Activated CD8-positive, alpha-beta memory T cell treated with anti-CD3 and anti-CD28 coated beads for 24 hours (primary cell): ENCODE results near the gene RNF214.
"Not testable (repeated sequence)": the region's sequence is repeated elsewhere in the genome, so short reads cannot be mapped to it uniquely, and the experiment has no call there.

Experiments used
- DNase-seq: peaks from one replicate; pipeline ENCODE4 v3.0.0-alpha.2; 2020

RNF214 gene

DNA sequence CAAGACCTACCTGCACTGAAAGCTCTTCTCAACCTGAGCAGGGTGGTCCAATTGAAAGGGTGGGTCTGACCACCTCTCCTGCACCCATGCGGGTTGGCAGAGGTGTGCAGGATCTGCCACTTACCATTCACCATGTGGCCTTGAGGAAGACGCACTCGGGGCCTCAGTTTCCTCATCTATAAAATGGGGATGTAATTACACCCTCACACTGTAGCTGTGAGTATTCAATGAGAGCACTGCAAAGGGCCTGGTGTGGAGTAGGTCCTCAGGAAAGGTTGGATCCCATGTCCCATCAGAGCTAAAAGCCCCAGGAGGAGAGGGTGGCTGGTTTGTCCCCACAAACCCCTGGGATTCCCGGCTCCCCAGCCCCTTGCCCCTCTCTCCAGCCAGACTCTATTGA lies 33.9 kb upstream of the RNF214 start:
- no peak for DNase-seq

DNA sequence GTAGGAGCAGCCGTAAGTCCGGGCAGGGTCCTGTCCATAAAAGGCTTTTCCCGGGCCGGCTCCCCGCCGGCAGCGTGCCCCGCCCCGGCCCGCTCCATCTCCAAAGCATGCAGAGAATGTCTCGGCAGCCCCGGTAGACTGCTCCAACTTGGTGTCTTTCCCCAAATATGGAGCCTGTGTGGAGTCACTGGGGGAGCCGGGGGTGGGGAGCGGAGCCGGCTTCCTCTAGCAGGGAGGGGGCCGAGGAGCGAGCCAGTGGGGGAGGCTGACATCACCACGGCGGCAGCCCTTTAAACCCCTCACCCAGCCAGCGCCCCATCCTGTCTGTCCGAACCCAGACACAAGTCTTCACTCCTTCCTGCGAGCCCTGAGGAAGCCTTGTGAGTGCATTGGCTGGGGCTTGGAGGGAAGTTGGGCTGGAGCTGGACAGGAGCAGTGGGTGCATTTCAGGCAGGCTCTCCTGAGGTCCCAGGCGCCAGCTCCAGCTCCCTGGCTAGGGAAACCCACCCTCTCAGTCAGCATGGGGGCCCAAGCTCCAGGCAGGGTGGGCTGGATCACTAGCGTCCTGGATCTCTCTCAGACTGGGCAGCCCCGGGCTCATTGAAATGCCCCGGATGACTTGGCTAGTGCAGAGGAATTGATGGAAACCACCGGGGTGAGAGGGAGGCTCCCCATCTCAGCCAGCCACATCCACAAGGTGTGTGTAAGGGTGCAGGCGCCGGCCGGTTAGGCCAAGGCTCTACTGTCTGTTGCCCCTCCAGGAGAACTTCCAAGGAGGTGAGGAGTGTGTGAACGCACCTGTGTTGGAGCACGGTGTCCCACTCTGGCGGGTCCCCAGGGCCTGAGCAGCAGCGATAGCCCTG lies 33.2 kb upstream of the RNF214 start, which contains the start of gene TAGLN:
TAGLN (plus strand) TSS at position 318 of the 863 bp plus-strand sequence. CDS start 3,644 bp downstream, outside the sequence.
- DNase-seq = no peak

DNA sequence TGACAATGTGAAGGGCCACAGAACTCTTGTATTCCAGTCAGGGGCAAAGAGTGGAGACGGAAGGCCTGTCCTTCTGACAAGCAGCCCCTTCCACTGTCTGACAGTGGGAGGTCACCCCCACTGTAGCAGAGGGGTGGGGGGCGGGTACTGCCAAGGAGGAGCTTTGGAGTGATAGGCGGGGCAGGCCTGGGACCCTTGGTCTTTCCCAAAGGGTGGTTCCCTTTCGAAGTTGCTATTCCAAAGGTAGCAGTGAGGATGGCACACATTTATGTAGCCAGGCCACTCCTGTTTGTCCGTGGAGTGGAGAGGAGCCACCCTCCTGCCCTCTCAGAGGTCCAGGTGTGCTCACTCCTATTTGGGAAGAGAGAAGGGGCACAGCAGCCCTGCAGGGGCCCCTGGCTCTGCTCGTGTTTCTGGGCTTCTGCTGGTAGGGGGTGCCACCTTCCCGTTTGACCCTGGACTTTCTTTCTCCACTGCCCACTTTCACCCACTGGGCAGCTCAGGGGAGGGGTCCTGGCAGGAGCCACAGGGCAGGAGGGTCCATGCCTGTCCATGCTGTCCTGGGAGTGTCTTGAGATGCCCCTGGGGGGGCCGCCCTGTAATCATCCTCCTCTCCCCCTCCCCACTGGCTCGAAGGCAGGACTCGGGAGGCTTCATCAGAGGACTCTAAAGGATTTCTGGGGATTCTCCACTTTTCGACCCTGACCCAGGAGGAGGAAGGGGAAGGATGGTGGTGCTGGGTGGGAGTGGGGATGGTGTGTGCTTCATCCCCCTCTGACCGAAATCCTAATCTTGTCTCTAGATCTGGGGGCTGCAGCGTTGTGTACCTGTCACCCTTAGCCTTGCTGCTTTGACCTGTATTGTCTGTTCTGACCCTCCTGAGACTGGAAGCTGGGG lies 32.3 kb upstream of the RNF214 start:
- DNase-seq = no peak

- no peak for DNase-seq
These were observed 31.4 kb upstream of the RNF214 start for GRCh38 chr11:117200813-117201657.

- DNase-seq = no peak
These were observed 30.7 kb upstream of the RNF214 start for GRCh38 chr11:117201658-117202305.

DNA sequence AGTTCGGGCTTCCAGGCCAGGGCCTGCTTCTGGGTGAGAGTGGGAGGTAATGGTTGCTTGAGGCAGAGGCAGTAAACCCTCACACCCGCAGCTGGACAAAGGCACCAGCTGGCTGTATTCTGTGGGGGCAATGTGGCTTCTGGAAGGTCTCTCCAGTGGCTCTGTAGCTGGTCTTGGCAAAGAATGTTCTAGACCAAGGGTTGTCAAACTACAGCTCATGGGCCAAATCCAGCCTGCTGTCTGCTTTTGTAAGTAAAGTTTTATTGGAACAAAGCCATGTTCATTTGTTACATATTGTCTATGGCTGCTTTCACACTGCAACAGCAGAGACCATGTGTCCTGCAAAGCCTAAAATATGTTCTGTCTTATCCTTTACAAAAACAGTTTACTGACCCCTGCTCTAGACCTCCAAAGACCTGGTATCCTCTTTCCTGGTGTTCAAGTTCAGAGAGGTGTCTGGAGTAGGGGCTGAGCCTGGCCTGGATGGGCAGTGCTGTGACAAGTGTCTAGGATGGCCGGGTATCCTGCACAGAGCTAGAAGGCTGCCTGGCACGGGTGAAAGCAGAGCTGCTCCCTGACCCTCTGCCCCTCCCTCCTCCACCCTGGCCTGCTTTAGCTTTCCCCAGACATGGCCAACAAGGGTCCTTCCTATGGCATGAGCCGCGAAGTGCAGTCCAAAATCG lies 29.9 kb upstream of the RNF214 start:
- DNase-seq = no peak

DNA sequence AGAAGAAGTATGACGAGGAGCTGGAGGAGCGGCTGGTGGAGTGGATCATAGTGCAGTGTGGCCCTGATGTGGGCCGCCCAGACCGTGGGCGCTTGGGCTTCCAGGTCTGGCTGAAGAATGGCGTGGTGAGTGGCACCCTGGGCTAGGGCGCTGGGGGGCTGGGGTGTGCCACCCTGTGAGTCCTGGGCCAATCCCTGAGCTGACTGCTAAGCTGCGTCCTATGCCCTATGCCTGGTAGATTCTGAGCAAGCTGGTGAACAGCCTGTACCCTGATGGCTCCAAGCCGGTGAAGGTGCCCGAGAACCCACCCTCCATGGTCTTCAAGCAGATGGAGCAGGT lies 29.4 kb upstream of the RNF214 start:
- DNase-seq = no peak

GRCh38 chr11:117204283-117205080 lies 28.0 kb upstream of the RNF214 start:
- no peak for DNase-seq

DNA sequence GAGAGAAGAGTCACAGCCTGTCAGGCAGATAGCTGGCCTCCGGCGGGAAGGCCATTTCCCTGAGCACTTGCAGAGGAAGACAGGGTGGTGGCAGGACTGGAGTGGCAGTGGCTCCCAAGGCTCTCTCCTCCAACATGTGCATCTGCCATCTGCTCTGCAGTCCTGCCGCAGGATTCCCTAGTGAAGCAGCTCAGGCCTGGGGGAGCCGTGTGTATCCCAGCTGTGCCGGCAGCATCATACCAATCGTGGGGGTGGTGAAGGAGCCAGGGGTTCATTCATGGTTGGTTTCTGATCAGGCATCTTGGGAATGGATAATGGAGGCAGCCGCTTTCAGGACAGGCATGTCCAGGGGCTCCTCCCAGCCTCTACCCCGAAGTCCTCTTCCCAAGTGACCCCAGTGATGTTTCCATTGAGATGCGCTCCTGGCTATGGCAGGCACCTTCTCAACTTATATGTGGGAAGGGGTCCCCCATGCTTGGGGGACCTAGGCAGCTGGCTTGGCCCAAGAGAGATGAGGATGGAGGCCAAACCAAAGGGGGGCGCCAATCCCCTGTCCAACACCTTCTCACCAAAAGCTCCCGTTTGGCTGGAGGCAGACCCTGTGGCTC lies 27.2 kb upstream of the RNF214 start:
- no peak for DNase-seq

- DNase-seq = not testable (repeated sequence)
These were observed 26.4 kb upstream of the RNF214 start for GRCh38 chr11:117206111-117206510.

DNA sequence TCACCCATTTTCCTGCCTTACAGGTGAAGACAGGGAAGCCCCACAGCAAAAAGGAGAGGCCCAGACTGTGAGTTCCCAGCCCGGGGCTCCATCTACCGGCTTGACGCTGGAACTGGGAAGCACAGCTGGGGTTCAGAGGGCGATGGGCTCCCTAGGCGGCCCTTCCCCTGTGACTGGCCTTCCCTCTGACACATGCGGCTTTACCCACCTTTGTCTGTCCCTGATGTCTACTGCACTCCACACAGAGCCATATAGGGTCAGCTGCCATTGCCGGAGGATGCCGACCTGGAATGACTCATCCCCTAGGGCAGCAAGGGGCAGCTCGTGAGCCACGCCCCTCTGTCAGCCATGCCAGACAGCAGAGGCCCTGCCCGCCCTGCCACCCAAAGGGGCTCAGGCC lies 25.6 kb upstream of the RNF214 start:
- DNase-seq = not testable (repeated sequence)

DNA sequence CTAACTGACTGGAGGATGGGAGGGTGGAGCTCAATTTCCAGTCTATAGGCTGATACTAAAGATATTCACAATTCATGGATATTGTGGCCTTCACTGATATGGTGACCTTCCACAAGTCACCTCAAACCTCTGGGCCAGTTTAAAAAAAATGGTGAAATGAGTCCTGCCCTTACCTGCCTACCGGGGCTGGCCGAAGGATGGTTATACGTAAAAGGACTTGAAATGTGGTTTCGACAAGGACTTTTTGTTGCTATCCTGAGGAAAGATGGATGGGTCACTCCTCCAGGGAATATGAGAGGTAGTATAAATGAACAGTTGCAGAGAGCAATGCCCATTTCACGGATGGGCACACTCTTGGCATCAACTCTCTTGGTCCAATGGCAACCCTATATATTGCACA lies 25.0 kb upstream of the RNF214 start:
- DNase-seq = not testable (repeated sequence)

DNA sequence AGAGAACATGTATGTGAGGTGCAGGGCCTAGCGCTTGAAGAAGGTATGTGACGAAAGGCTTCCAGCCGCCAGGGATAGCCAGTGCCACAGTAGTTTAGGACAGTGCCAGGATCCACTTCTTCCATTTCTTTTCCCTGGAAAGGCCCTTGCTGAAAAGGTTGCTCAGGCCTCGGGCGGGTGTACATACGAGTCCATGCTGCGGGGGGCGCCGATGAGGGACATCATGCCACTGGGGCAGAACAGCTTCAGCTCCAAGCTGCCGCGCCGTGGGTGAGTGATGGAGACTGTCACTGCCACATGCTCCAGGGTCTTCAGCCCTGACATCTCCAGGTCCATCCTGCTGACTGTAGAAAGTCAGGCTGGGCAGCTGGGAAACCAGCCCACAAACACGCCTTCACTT lies 23.8 kb upstream of the RNF214 start:
- DNase-seq = not testable (repeated sequence)

DNA sequence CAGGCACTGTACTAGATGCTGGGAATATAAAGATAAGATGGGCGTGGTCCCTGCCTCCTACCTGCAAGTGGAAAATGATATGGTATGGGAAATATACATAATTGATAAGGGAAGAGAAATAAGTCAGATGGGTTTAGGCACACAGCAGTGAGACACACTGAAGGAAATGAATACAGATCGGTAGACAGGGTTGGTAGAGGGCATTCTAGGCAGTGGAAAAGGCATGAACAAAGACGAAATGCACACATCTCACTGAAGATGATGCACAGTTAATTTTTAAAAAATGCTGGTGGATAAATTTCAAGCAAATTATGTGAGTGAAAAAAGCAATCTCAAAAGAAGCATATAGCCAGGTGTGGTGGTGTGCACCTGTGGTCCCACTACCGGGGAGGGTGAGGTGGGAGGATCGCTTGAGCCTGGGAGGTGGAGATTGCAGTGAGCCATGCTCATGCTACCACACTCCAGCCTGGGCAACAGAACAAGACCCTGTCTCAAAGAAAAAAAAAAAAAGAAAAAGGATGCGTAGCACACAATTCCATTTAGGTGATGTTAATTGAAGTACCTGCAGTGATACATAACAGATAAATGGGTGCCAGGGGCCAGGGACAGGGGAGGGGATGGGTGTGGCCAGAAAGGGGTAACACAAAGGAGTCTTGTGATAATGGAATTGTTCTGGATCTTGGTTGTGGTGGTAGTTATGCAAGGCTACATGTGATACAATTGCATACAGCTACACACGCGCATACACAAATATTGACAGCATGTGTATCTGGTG lies 22.9 kb upstream of the RNF214 start:
- not testable (repeated sequence) for DNase-seq

DNA sequence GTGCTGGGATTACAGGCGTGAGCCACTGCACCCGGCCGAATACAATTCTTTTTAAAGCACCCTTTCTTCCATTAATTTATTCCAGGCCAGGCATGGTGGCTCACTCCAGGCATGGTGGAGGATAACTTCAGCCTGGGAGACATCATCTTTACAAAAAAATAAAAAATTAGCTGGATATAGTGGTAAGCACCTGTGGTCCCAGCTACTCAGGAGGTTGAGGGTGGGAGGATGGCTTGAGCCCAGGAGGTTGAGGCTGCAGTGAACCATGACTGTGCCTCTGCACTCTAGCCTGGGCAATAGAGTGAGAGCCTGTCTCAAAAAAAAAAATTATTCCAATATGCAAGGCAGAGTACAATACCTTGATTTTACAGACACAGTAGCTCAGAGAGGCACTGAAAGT lies 21.9 kb upstream of the RNF214 start:
- DNase-seq = no peak

DNA sequence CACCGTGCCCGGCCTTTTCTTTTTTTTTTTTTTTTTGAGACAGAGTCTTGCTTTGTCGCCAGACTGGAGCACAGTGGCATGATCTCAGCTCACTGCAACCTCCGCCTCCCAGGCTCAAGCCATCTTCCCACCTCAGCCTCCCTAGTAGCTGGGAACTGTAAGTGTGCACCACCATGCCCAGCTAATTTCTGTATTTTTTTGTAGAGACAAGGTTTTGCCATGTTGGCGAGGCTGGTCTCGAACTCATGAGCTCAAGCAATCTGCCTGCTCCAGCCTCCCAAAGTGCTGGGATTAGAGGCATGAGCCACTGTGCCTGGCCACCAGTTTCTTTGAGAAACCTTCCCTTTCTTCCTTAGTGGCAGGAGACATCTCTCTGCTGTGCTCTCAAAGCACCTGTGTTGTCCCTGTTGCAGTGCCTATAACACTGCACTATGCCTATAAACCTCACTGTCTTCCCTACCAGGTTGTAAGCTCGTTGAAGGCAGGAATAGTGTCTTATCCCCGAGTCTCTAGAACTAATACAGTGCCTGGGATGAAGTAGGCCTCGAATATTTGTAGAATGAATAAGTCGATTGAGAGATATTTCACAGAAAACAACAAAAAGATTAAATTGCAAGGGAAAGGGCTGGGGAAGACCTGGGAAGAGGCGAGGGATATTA lies 19.6 kb upstream of the RNF214 start:
- DNase-seq = no peak

- DNase-seq = no peak
These were observed 17.9 kb upstream of the RNF214 start for GRCh38 chr11:117214404-117215110.
